OCI-LY3 (cell line): ENCODE data around the gene WWOX.

Source experiments
- H2AFZ ChIP-seq: fragments of 200-600, 300-600 bp; shearing (Covaris generic); 2 replicates; pipeline ENCODE4 v1.6.0; 2014; ENCODE audit warnings: antibody characterized with exemption, low read depth, low read length
- H3K27ac ChIP-seq: fragments of 200-600, 300-600 bp; sonication (generic); 2 replicates; pipeline ENCODE4 v1.5.1; 2014; ENCODE audit warnings: mild to moderate bottlenecking, low read length, moderate library complexity, mixed read lengths
- H3K27me3 ChIP-seq: fragments of 200-600, 300-600 bp; sonication (generic); 2 replicates; pipeline ENCODE4 v1.6.1; 2014; ENCODE audit warnings: low read depth, low read length, mixed read lengths
- H3K36me3 ChIP-seq: fragments of 200-600, 300-600 bp; sonication (generic); replicated peaks from 2 replicates; pipeline ENCODE3; 2014; ENCODE audit warnings: low read depth, low read length, mixed read lengths
- H3K4me1 ChIP-seq: fragments of 300-600, 200-600 bp; sonication (generic); 2 replicates; pipeline ENCODE4 v1.6.1; 2014; ENCODE audit warnings: low read length, mixed read lengths
- H3K4me2 ChIP-seq: fragments of 200-600, 300-600 bp; sonication (generic); 2 replicates; pipeline ENCODE4 v1.6.1; 2014; ENCODE audit warnings: low read length, mixed read lengths
- H3K4me3 ChIP-seq: fragments of 300-600, 200-600 bp; sonication (generic); 2 replicates; pipeline ENCODE4 v1.5.1; 2014; ENCODE audit warnings: antibody characterized with exemption, mild to moderate bottlenecking, low read length, moderate library complexity
- H3K79me2 ChIP-seq: fragments of 300-600, 200-600 bp; shearing (Covaris generic); 2 replicates; pipeline ENCODE4 v1.6.1; 2014; ENCODE audit warnings: mild to moderate bottlenecking, low read length, mixed read lengths
- H3K9ac ChIP-seq: fragments of 300-600, 200-600 bp; shearing (Covaris generic); 2 replicates; pipeline ENCODE4 v1.6.0; 2014; ENCODE audit warnings: mild to moderate bottlenecking, low read length, moderate library complexity
- H3K9me3 ChIP-seq: fragments of 200-600, 300-600 bp; shearing (Covaris generic); 2 replicates; pipeline ENCODE4 v1.6.1; 2014; ENCODE audit warnings: low read length, mixed read lengths; ENCODE audit not compliant: insufficient read depth
- H4K20me1 ChIP-seq: fragments of 200-600, 300-600 bp; sonication (generic); 2 replicates; pipeline ENCODE4 v1.6.1; 2016; ENCODE audit warnings: low read length, mixed read lengths; ENCODE audit not compliant: insufficient read depth
- CTCF ChIP-seq: fragments of 200-600, 300-600 bp; sonication (generic); IDR thresholded peaks from 2 replicates; pipeline ENCODE4 v1.5.1; 2014; ENCODE audit warnings: antibody characterized with exemption, low read length, low read depth
- EZH2phosphoT487 ChIP-seq: fragments of 200-600 bp; shearing (Covaris generic); IDR thresholded peaks from 2 replicates; pipeline ENCODE4 v1.6.1; 2018; ENCODE audit warnings: antibody characterized with exemption, mixed run types, low read depth

Gene WWOX

GRCh38 chr16:78504401-78504851 is 405.0 kb downstream of the WWOX start:
- no peaks in the 10 kb centered on the region for H3K9me3 ChIP-seq
- no peak overlapping the region for H3K4me2 ChIP-seq
- H3K9ac ChIP-seq: no peak overlapping the region
- TF ChIP-seq EZH2phosphoT487: no peak
- H2AFZ ChIP-seq: no peak overlapping the region
- H3K79me2 ChIP-seq: no peaks in the 10 kb centered on the region
- H3K4me1 ChIP-seq: peaks cover 28% of the 10 kb centered on the region
- H3K4me3 ChIP-seq: no peak overlapping the region
- peaks cover 7% of the 10 kb centered on the region; the same call in 1 of the 2 replicates for H4K20me1 ChIP-seq
- H3K27me3 ChIP-seq: peaks cover 48% of the 10 kb centered on the region
- no peaks in the 10 kb centered on the region for H3K36me3 ChIP-seq
- no peak overlapping the region for H3K27ac ChIP-seq

GRCh38 chr16:78505036-78505435 is 405.6 kb downstream of the WWOX start:
- H3K36me3 ChIP-seq: no peaks in the 10 kb centered on the region
- no peaks in the 10 kb centered on the region for H3K79me2 ChIP-seq
- H4K20me1 ChIP-seq: 0 out of 2 replicates have a peak, but pooled peaks cover 3% of the 10 kb centered on the region
- H3K9ac ChIP-seq: no peak overlapping the region
- no peak overlapping the region for H3K27ac ChIP-seq
- no peak overlapping the region for H3K4me2 ChIP-seq
- no peak overlapping the region for H3K4me3 ChIP-seq
- TF ChIP-seq EZH2phosphoT487: no peak
- TF ChIP-seq CTCF: no peak
- no peak overlapping the region for H2AFZ ChIP-seq
- H3K27me3 ChIP-seq: peaks cover 44% of the 10 kb centered on the region
- no peaks in the 10 kb centered on the region for H3K9me3 ChIP-seq
- H3K4me1 ChIP-seq: peaks cover 28% of the 10 kb centered on the region

GRCh38 chr16:78505544-78506366 is 406.3 kb downstream of the WWOX start:
- Histone ChIP-seq H3K9me3 (no peaks in the 10 kb centered on the region), H3K36me3 (no peaks in the 10 kb centered on the region), H3K4me3 (no peak overlapping the region), H3K79me2 (no peaks in the 10 kb centered on the region), H3K27ac (no peak overlapping the region), H3K9ac (no peak overlapping the region), H2AFZ (no peak overlapping the region), H3K4me1 (peaks cover 28% of the 10 kb centered on the region), H3K27me3 (peaks cover 37% of the 10 kb centered on the region), H3K4me2 (no peak overlapping the region), H4K20me1 (0 out of 2 replicates have a peak, but pooled peaks cover 3% of the 10 kb centered on the region)
- TF ChIP-seq CTCF: no peak
- no peak for TF ChIP-seq EZH2phosphoT487

- H3K4me1 ChIP-seq: peaks cover 24% of the 10 kb centered on the region
- H3K27me3 ChIP-seq: peaks cover 31% of the 10 kb centered on the region
- no peak overlapping the region for H3K9ac ChIP-seq
- H4K20me1 ChIP-seq: 0 out of 2 replicates have a peak, but pooled peaks cover 3% of the 10 kb centered on the region
- H3K9me3 ChIP-seq: no peaks in the 10 kb centered on the region
- H3K79me2 ChIP-seq: no peaks in the 10 kb centered on the region
- no peak overlapping the region for H3K27ac ChIP-seq
- no peak overlapping the region for H3K4me3 ChIP-seq
- no peaks in the 10 kb centered on the region for H3K36me3 ChIP-seq
- H3K4me2 ChIP-seq: no peak overlapping the region
- H2AFZ ChIP-seq: no peak overlapping the region
- TF ChIP-seq EZH2phosphoT487 (no peak), CTCF (no peak)
Measured at GRCh38 chr16:78506367-78507193, 407.1 kb downstream of the WWOX start.
